H1 (cell line): Measurements from ENCODE around the gene RBSN.

ENCODE experiments used
- CBX5 ChIP-seq: fragments of 300-800, 300-1000 bp; sonication (generic); IDR thresholded peaks from 2 replicates; pipeline ENCODE4 v1.7.1; 2016; ENCODE audit warnings: antibody characterized with exemption, low read length, low read depth
- EP300 ChIP-seq, 2 experiments: IDR thresholded peaks; 1 replicate in 1 of 2; 2 replicates in 1 of 2; pipeline ENCODE4 v1.6.1; 2011 to 2012; ENCODE audit warnings: low read depth in 2 of 2, low read length in 2 of 2, mild to moderate bottlenecking in 2 of 2, borderline replicate concordance in 1 of 2, inconsistent platforms in 1 of 2, moderate library complexity in 1 of 2
- FOSL1 ChIP-seq: IDR thresholded peaks from 2 replicates; pipeline ENCODE4 v1.6.1; 2011; ENCODE audit warnings: mild to moderate bottlenecking, low read depth, low read length, moderate library complexity; ENCODE audit not compliant: insufficient read depth
- HDAC2 ChIP-seq, 2 experiments: fragments of 300-600 bp in 1 of 2; sonication (generic) in 1 of 2; IDR thresholded peaks; 2 replicates each; pipeline ENCODE4 v1.6.1; 2011 to 2012; ENCODE audit warnings: low read depth in 2 of 2, low read length in 2 of 2, mild to moderate bottlenecking in 2 of 2, moderate library complexity in 2 of 2, borderline replicate concordance in 1 of 2, inconsistent platforms in 1 of 2
- JUND ChIP-seq: IDR thresholded peaks from 2 replicates; pipeline ENCODE4 v1.6.1; 2011; ENCODE audit warnings: mild to moderate bottlenecking, improper control_type of control experiment, low read length
- PHF8 ChIP-seq: fragments of 200-600 bp; sonication (generic); conservative IDR thresholded peaks from 2 replicates; pipeline ENCODE4 v1.7.1; 2012; ENCODE audit warnings: low read depth, mild to moderate bottlenecking, inconsistent platforms, low read length, moderate library complexity
- POLR2A ChIP-seq, 2 experiments: IDR thresholded peaks; 1 replicate in 1 of 2; 2 replicates in 1 of 2; pipeline ENCODE4 v1.6.1; 2011; ENCODE audit warnings: low read depth in 2 of 2, low read length in 2 of 2, mild to moderate bottlenecking in 2 of 2; ENCODE audit errors: control extremely low read depth in 1 of 2
- POLR2AphosphoS5 ChIP-seq: IDR thresholded peaks from 2 replicates; pipeline ENCODE4 v1.6.1; 2011; ENCODE audit warnings: low read depth, low read length
- RAD21 ChIP-seq, 2 experiments: IDR thresholded peaks in 1 of 2; conservative IDR thresholded peaks in 1 of 2; 2 replicates each; pipeline ENCODE4 v1.6.1; 2011; ENCODE audit warnings: low read depth in 2 of 2, low read length in 2 of 2, improper control_type of control experiment in 1 of 2, inconsistent platforms in 1 of 2, mild to moderate bottlenecking in 1 of 2, moderate library complexity in 1 of 2
- SP1 ChIP-seq: IDR thresholded peaks from 2 replicates; pipeline ENCODE4 v1.6.1; 2011; ENCODE audit warnings: low read depth, low read length
- SP2 ChIP-seq: IDR thresholded peaks from 2 replicates; pipeline ENCODE4 v1.6.1; 2012; ENCODE audit warnings: mild to moderate bottlenecking, low read length, inconsistent platforms
- YY1 ChIP-seq: IDR thresholded peaks from 2 replicates; pipeline ENCODE4 v1.6.1; 2011; ENCODE audit warnings: low read depth, mild to moderate bottlenecking, low read length
- TF ChIP-seq, protein P1 (sequence below), 3 experiments: IDR thresholded peaks; 1 replicate in 2 of 3; 2 replicates in 1 of 3; pipeline versions ENCODE4 v1.5.1 to v1.6.1; 2011; ENCODE audit warnings: low read length in 3 of 3, mild to moderate bottlenecking in 3 of 3, inconsistent platforms in 2 of 3, low read depth in 1 of 3, moderate library complexity in 1 of 3; ENCODE audit not compliant: insufficient read depth in 1 of 3; ENCODE audit errors: control extremely low read depth in 1 of 3
- TF ChIP-seq, protein P2 (sequence below): IDR thresholded peaks from 2 replicates; pipeline ENCODE4 v1.6.1; 2011; ENCODE audit warnings: low read length, improper control_type of control experiment

DNA sequence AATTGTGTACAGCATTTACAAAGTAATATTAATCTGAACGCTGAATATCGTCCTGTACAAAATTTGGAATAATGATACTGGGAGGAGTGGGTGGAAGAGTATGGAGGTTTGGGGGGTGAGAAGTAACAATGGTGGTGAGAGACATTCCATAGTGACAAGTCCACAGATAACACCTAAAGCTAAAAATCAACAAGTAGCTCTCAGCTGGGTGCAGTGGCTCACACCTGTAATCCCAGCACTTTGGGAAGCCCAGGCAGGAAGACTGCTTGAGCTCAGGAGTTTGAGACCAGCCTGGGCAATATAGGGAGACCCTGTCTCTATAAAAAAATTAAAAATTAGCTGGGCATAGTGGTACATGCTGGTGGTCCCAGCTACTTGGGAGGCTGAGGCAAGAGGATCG is 38.9 kb downstream of the RBSN start:
- TF ChIP-seq, protein P1, sequence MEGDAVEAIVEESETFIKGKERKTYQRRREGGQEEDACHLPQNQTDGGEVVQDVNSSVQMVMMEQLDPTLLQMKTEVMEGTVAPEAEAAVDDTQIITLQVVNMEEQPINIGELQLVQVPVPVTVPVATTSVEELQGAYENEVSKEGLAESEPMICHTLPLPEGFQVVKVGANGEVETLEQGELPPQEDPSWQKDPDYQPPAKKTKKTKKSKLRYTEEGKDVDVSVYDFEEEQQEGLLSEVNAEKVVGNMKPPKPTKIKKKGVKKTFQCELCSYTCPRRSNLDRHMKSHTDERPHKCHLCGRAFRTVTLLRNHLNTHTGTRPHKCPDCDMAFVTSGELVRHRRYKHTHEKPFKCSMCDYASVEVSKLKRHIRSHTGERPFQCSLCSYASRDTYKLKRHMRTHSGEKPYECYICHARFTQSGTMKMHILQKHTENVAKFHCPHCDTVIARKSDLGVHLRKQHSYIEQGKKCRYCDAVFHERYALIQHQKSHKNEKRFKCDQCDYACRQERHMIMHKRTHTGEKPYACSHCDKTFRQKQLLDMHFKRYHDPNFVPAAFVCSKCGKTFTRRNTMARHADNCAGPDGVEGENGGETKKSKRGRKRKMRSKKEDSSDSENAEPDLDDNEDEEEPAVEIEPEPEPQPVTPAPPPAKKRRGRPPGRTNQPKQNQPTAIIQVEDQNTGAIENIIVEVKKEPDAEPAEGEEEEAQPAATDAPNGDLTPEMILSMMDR (IDR thresholded peaks at IDR 0.05; ENCODE audit: control extremely low read depth in 1 of 3, insufficient read depth in 1 of 3, low read depth in 1 of 3, low read length in 3 of 3): no peak
- no peak for TF ChIP-seq CBX5
- no peak for TF ChIP-seq HDAC2 (IDR thresholded peaks at IDR 0.05; ENCODE audit: borderline replicate concordance in 1 of 2, low read depth in 2 of 2, low read length in 2 of 2)
- TF ChIP-seq POLR2AphosphoS5: no peak
- no peak for TF ChIP-seq EP300 (IDR thresholded peaks at IDR 0.05; ENCODE audit: borderline replicate concordance in 1 of 2, low read depth in 2 of 2, low read length in 2 of 2)
- TF ChIP-seq POLR2A (IDR thresholded peaks at IDR 0.05; ENCODE audit: control extremely low read depth in 1 of 2, low read depth in 2 of 2, low read length in 2 of 2): no peak
- TF ChIP-seq RAD21 (IDR thresholded peaks at IDR 0.05 in 1 of 2, conservative IDR thresholded peaks at IDR 0.05 in 1 of 2; ENCODE audit: low read depth in 2 of 2, low read length in 2 of 2): no peak
- no peak for TF ChIP-seq SP1
- TF ChIP-seq SP2: no peak
- no peak for TF ChIP-seq YY1
- TF ChIP-seq, protein P2, sequence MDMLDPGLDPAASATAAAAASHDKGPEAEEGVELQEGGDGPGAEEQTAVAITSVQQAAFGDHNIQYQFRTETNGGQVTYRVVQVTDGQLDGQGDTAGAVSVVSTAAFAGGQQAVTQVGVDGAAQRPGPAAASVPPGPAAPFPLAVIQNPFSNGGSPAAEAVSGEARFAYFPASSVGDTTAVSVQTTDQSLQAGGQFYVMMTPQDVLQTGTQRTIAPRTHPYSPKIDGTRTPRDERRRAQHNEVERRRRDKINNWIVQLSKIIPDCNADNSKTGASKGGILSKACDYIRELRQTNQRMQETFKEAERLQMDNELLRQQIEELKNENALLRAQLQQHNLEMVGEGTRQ: no peak
- no peak for TF ChIP-seq JUND
- no peak for TF ChIP-seq PHF8
- TF ChIP-seq FOSL1: no peak
